K562 treated with DMSO at 1 percent for 24 hours (cell line): Measurements from ENCODE around the gene MAGEB10. TPM values are rescaled to one million over a fixed set of nuclear protein-coding genes. Genes with fewer than 3 reads are reported as not detected.

ENCODE experiments used
- total RNA-seq: library from RNA; unstranded; fragments of 300-600 nt; gene quantifications from 2 replicates; pipeline ENCODE4 v1.2.3, GENCODE V29; 2022; ENCODE audit warnings: low read depth; ENCODE audit not compliant: insufficient read depth

The MAGEB10 gene
- total RNA-seq, result 0.81 and 0.86 TPM in 2 replicates

GRCh38 chrX:27807690-27808089, at the start of gene MAGEB10:
Gene MAGEB10, plus strand, starts transcription at chrX:27807990. Its CDS starts 13,317 bp downstream, at chrX:27821307.

Other genes starting within 250 kb of the MAGEB10 start
- not detected in 2 replicates for gene DCAF8L2, start 217.6 kb upstream of the MAGEB10 start, total RNA-seq
- not detected in 2 replicates for gene DCAF8L1, start 173.5 kb downstream of the MAGEB10 start, total RNA-seq